Hepatocyte (in vitro differentiated cells): ENCODE data around the gene PARP4.

Experiments
- CTCF ChIP-seq: fragments of 200-600 bp; sonication (generic); IDR thresholded peaks from 2 replicates; pipeline ENCODE4 v1.5.1; 2016; ENCODE audit warnings: antibody characterized with exemption, mild to moderate bottlenecking; ENCODE audit not compliant: poor library complexity
- EZH2phosphoT487 ChIP-seq: fragments of 200-600 bp; sonication (generic); IDR thresholded peaks from one replicate; pipeline ENCODE4 v1.6.1; 2018; ENCODE audit warnings: antibody characterized with exemption, mild to moderate bottlenecking, low read depth, moderate library complexity; ENCODE audit not compliant: unreplicated experiment, severe bottlenecking

GRCh38 chr13:24511816-24512196 is 772 bp downstream of the PARP4 start:
- no peak for TF ChIP-seq CTCF
- TF ChIP-seq EZH2phosphoT487: no peak
